GM23338 (cell line): ENCODE measurements around the gene FTCDNL1. TPM values are rescaled to one million over a fixed set of nuclear protein-coding genes. Genes with fewer than 3 reads are reported as not detected.

Source experiments
- CREB1 ChIP-seq: fragments of 250-450 bp; sonication (Bioruptor Pico); IDR thresholded peaks from 2 replicates; pipeline ENCODE4 v1.5.0; 2020; ENCODE audit warnings: low read depth, mild to moderate bottlenecking, moderate library complexity
- ETS1 ChIP-seq: IDR thresholded peaks from 2 replicates; pipeline ENCODE4 v1.6.1; 2016; ENCODE audit warnings: antibody characterized with exemption
- REST ChIP-seq: IDR thresholded peaks from one replicate; pipeline ENCODE4 v1.6.1; 2018; ENCODE audit warnings: antibody characterized with exemption; ENCODE audit not compliant: unreplicated experiment
- ZNF462 ChIP-seq: fragments of 250-450 bp; sonication (Bioruptor Pico); IDR thresholded peaks from 2 replicates; pipeline ENCODE4 v1.5.0; 2020; ENCODE audit warnings: mild to moderate bottlenecking, moderate library complexity
- polyA plus RNA-seq: library from polyadenylated mRNA; unstranded; fragments of >200 nt; fragmentation: Nextera tagmentation; extraction: Ambion mirVana; gene quantifications from 2 replicates; pipeline ENCODE4 v1.2.1, GENCODE V29; 2016
- total RNA-seq: library from RNA; depleted of rRNA; stranded (reverse); fragments of >200 nt; shearing (Covaris generic); gene quantifications from 2 replicates; pipeline ENCODE4 v1.2.3, GENCODE V29; 2014

FTCDNL1 gene
- total and polyA plus RNA-seq, 2 experiments from 2014 or later, result 1.7 to 2.0 TPM

GRCh38 chr2:199772035-199772976, 78.7 kb downstream of the FTCDNL1 start (continued):
- TF ChIP-seq ZNF462 (CRISPR knock-in tag) (no peak), ETS1 (no peak), CREB1 (no peak), REST (no peak)
